Psoas muscle (tissue), 8 donors: ENCODE data around the gene ASTN2. TPM values are rescaled to one million over a fixed set of nuclear protein-coding genes. Genes with fewer than 3 reads are reported as not detected.
A peak's percentile ranks its signal among the peaks of the same experiment; 100 is the strongest.

Source experiments
- ATAC-seq, 4 donors: fragments of 200-7000 bp; cut with Tn5 transposase; one replicate each; pipeline ENCODE4 v1.9.1; 2020; ENCODE audit warnings: moderate library complexity in 3 of 4, mild to moderate bottlenecking in 2 of 4
- DNase-seq, 2 donors: peaks; one replicate each; pipeline ENCODE4 v3.0.0-alpha.2; 2020
- H3K27ac ChIP-seq: fragments of 200-600 bp; one replicate; pipeline ENCODE4 v1.8.0; 2022
- H3K27me3 ChIP-seq, 3 donors: fragments of 200-600 bp in 1 of 3; one replicate each; pipeline versions ENCODE4 v1.6.1 to v1.8.0; 2013 to 2022; ENCODE audit warnings: low read length in 2 of 3, mild to moderate bottlenecking in 2 of 3, moderate library complexity in 1 of 3; ENCODE audit not compliant: insufficient read depth in 3 of 3
- H3K36me3 ChIP-seq, 2 donors: fragments of 200-600 bp in 1 of 2; one replicate each; pipeline versions ENCODE4 v1.6.1 to v1.8.0; 2013 to 2022; ENCODE audit warnings: low read depth in 1 of 2, mild to moderate bottlenecking in 1 of 2, moderate library complexity in 1 of 2; ENCODE audit not compliant: insufficient read depth in 1 of 2
- H3K4me1 ChIP-seq: fragments of 200-600 bp; one replicate; pipeline ENCODE4 v1.8.0; 2022
- H3K4me3 ChIP-seq: fragments of 200-600 bp; one replicate; pipeline ENCODE4 v1.8.0; 2022; ENCODE audit warnings: mild to moderate bottlenecking
- H3K9me3 ChIP-seq: fragments of 200-600 bp; one replicate; pipeline ENCODE4 v1.8.0; 2022
- CTCF ChIP-seq: fragments of 200-600 bp; IDR thresholded peaks from one replicate; pipeline ENCODE4 v1.8.0; 2022; ENCODE audit warnings: antibody characterized with exemption
- WGBS, 3 donors: extraction: QIAGEN DNeasy Blood & Tissue Kit; methylation state at CpG; one replicate each; pipeline versions ENCODE4 v1.1.6 to v1.1.7; 2013; 5-methylcytosine and 5-hydroxymethylcytosine counted together
- intact Hi-C, 2 donors: fragments of 100-400 bp; cut with DNase I; formaldehyde crosslinking; loops; one replicate each; pipeline versions ENCODE4 v1.11.0 to v1.14.2; 2022
- polyA plus RNA-seq, 3 donors: library from polyadenylated mRNA; stranded (reverse); fragments of 200-250 nt; gene quantifications; one replicate each; pipeline ENCODE4 v1.2.3, GENCODE V29; 2013
- total RNA-seq, 4 donors: library from RNA; stranded (reverse); fragmentation: NEBNext Ultra II Directional in 2 of 4; extraction: Animal tissue kit (Norgen Biotek cat#: 25700) in 2 of 4; gene quantifications; one replicate each; pipeline versions ENCODE4 v1.2.1 to v1.2.4, GENCODE V29; 2021 to 2023
- donor health status: healthy with polysubstance abuse.
- donor health status: DM: no; HTN: no; CAD: no; lungs with moderate emphysema.
- donor health status: Bipolar disorder and iron deficiency.
- donor health status: healthy.
- donor health status: DM: yes; HTN: yes; CAD: no.
- donor health status: DM: no; HTN: no; CAD: no.
- donor health status: DM: no; HTN: no; CAD: no.
- donor health status: DM: yes; HTN: yes; CAD: no.

Gene ASTN2
- total and polyA plus RNA-seq, 7 donors: 2.0 to 10.3 (median 3.3) TPM

GRCh38 chr9:116589392-116590354 is 825.2 kb downstream of the ASTN2 start:
- peak in 1 of 4 donors; percentile 50 for ATAC-seq

GRCh38 chr9:116587919-116588318 is 826.9 kb downstream of the ASTN2 start:
- intact Hi-C loops: no loop called here
- ATAC-seq (peak in 2 of 4 donors; percentile 40 to 60), DNase-seq (no peak)
- no peaks in the 10 kb centered on the region for H3K4me1 ChIP-seq
- 30 to 37% (median 35%) methylated on average over 1 of the region's 1 CpG for WGBS, 3 donors
- H3K9me3 ChIP-seq: peaks cover 5% of the 10 kb centered on the region
- H3K4me3 ChIP-seq: no peak overlapping the region
- H3K27me3 ChIP-seq: no peaks in the 10 kb centered on the region
- no peaks in the 10 kb centered on the region for H3K36me3 ChIP-seq
- no peak for TF ChIP-seq CTCF
- H3K27ac ChIP-seq: no peak overlapping the region

More at GRCh38 chr9:116589392-116590354, 825.2 kb downstream of the ASTN2 start:
- H3K36me3 ChIP-seq: no peaks in the 10 kb centered on the region
- peak; percentile 29 for TF ChIP-seq CTCF
- peaks cover 5% of the 10 kb centered on the region for H3K9me3 ChIP-seq
- no peaks in the 10 kb centered on the region for H3K4me1 ChIP-seq
- 79% methylated on average over 7 of the region's 7 CpGs for WGBS, 3 donors
- H3K27me3 ChIP-seq: no peaks in the 10 kb centered on the region
- DNase-seq: no peak
- H3K27ac ChIP-seq: no peak overlapping the region
- intact Hi-C loops: loop anchor here in 1 of 2 donors (5.0 kb wide), 1 partner anchor 53 kb away; no protein-coding TSS in a partner anchor
- H3K4me3 ChIP-seq: no peak overlapping the region

- H3K4me1 ChIP-seq: no peaks in the 10 kb centered on the region
- ATAC-seq: no peak
- 80 to 87% (median 84%) methylated on average over 1 of the region's 1 CpG for WGBS, 3 donors
- no peak overlapping the region for H3K27ac ChIP-seq
- TF ChIP-seq CTCF: no peak
- no peaks in the 10 kb centered on the region for H3K36me3 ChIP-seq
- no peak overlapping the region for H3K4me3 ChIP-seq
- H3K27me3 ChIP-seq: no peaks in the 10 kb centered on the region
- intact Hi-C loops: no loop called here
- no peak for DNase-seq
- H3K9me3 ChIP-seq: peaks cover 5% of the 10 kb centered on the region
These were observed 829.0 kb downstream of the ASTN2 start for GRCh38 chr9:116585896-116586295.

GRCh38 chr9:116585204-116585603 is 829.7 kb downstream of the ASTN2 start:
- TF ChIP-seq CTCF: no peak

More at GRCh38 chr9:116585204-116585603, 829.7 kb downstream of the ASTN2 start:
- ATAC-seq: no peak
- intact Hi-C loops: no loop called here
- Histone ChIP-seq H3K27me3 (no peaks in the 10 kb centered on the region), H3K4me1 (no peaks in the 10 kb centered on the region), H3K27ac (no peak overlapping the region), H3K9me3 (peaks cover 5% of the 10 kb centered on the region), H3K36me3 (no peaks in the 10 kb centered on the region), H3K4me3 (no peak overlapping the region)
- no peak for DNase-seq
